ENCODE data around the gene ITPR2. TPM values are rescaled to one million over a fixed set of nuclear protein-coding genes. Genes with fewer than 3 reads are reported as not detected.

ITPR2 gene
- polyA plus RNA-seq, 1 of the 3 experiments (the other 2 are of a cell fraction) = 2.3 TPM

- POLR2A ChIA-PET = no interaction called here
- no peaks in the 10 kb centered on the region for H4K20me1 ChIP-seq (ENCODE audit: insufficient read depth)
- TF ChIP-seq GABPA (IDR thresholded peaks at IDR 0.05; ENCODE audit: low read depth) (no peak), YY1 (IDR thresholded peaks at IDR 0.05; ENCODE audit: low read depth) (no peak), NRF1 (IDR thresholded peaks at IDR 0.05; ENCODE audit: low read depth, low read length) (no peak), TAF1 (IDR thresholded peaks at IDR 0.05; ENCODE audit: borderline replicate concordance, low read depth, low read length) (no peak), MEF2A (IDR thresholded peaks at IDR 0.05; ENCODE audit: borderline replicate concordance, low read depth) (no peak), MAX (IDR thresholded peaks at IDR 0.05; ENCODE audit: low read depth) (no peak)
- no peak overlapping the region for H2AFZ ChIP-seq (ENCODE audit: low read depth)
- no peak overlapping the region for H3K9ac ChIP-seq
- CTCF ChIA-PET = interaction anchor here (1.0 kb wide), 1 partner anchor 207 kb away, joined by 3 read pairs; no protein-coding TSS in a partner anchor
- DNase-seq = no peak
- H3K4me1 ChIP-seq (ENCODE audit: control insufficient read depth in 1 of 2, insufficient read depth in 2 of 2, low read depth in 1 of 2, low read length in 1 of 2) = peaks cover 0 to 2% of the 10 kb centered on the region in 2 experiments; a peak in 1 of 4 replicates
- no peaks in the 10 kb centered on the region for H3K9me2 ChIP-seq
- no peaks in the 10 kb centered on the region for H3K27me3 ChIP-seq (ENCODE audit: insufficient read depth)
- H3K36me3 ChIP-seq (replicated peaks in 1 of 2; ENCODE audit: control insufficient read depth in 1 of 2, insufficient read depth in 2 of 2, low read length in 1 of 2) = peaks cover 3 to 12% of the 10 kb centered on the region in 2 experiments
- H3K4me3 ChIP-seq (ENCODE audit: low read depth in 2 of 2, low read length in 1 of 2) = no peak overlapping the region
- no peak overlapping the region for H3K4me2 ChIP-seq
- WGBS (ENCODE audit: low lambda C conversion rate) = 83% methylated on average over 3 of the region's 3 CpGs
- H3F3A ChIP-seq (replicated peaks; ENCODE audit: insufficient read depth) = no peaks in the 10 kb centered on the region
- H3K27ac ChIP-seq (ENCODE audit: low read depth in 2 of 2, low read length in 1 of 2) = no peak overlapping the region
- H3K9me3 ChIP-seq = no peaks in the 10 kb centered on the region
- no peaks in the 10 kb centered on the region for H3K79me2 ChIP-seq (ENCODE audit: insufficient read depth)
These were observed 426.6 kb downstream of the ITPR2 start for GRCh38 chr12:26406391-26406790.

- no peaks in the 10 kb centered on the region for H3F3A ChIP-seq (replicated peaks; ENCODE audit: insufficient read depth)
- H3K9ac ChIP-seq = no peak overlapping the region
- peaks cover 0 to 11% of the 10 kb centered on the region in 2 experiments for H3K36me3 ChIP-seq (replicated peaks in 1 of 2; ENCODE audit: control insufficient read depth in 1 of 2, insufficient read depth in 2 of 2, low read length in 1 of 2)
- no peaks in the 10 kb centered on the region for H3K9me3 ChIP-seq
- no peak for DNase-seq
- no peaks in the 10 kb centered on the region for H4K20me1 ChIP-seq (ENCODE audit: insufficient read depth)
- no peaks in the 10 kb centered on the region for H3K79me2 ChIP-seq (ENCODE audit: insufficient read depth)
- TF ChIP-seq NRF1 (IDR thresholded peaks at IDR 0.05; ENCODE audit: low read depth, low read length) (no peak), FOXM1 (IDR thresholded peaks at IDR 0.05; ENCODE audit: low read depth) (no peak), USF1 (IDR thresholded peaks at IDR 0.05; ENCODE audit: borderline replicate concordance, low read depth) (no peak), GATA2 (CRISPR knock-in tag; IDR thresholded peaks at IDR 0.05) (no peak), TEAD4 (IDR thresholded peaks at IDR 0.05; ENCODE audit: borderline replicate concordance, insufficient read depth) (no peak), MEF2A (IDR thresholded peaks at IDR 0.05; ENCODE audit: borderline replicate concordance, low read depth) (no peak), PBX3 (IDR thresholded peaks at IDR 0.05) (no peak), EZH2phosphoT487 (IDR thresholded peaks at IDR 0.05; ENCODE audit: borderline replicate concordance, low read depth) (no peak), CTCF (IDR thresholded peaks at IDR 0.05) (no peak), SIN3A (IDR thresholded peaks at IDR 0.05; ENCODE audit: borderline replicate concordance, low read depth, low read length) (no peak)
- WGBS (ENCODE audit: low lambda C conversion rate) = 86% methylated on average over 5 of the region's 5 CpGs
- H3K4me2 ChIP-seq = no peak overlapping the region
- H3K27me3 ChIP-seq (ENCODE audit: insufficient read depth) = no peaks in the 10 kb centered on the region
- ChIA-PET POLR2A (no interaction called here), CTCF (no interaction called here)
- H3K9me2 ChIP-seq = no peaks in the 10 kb centered on the region
- no peak overlapping the region for H3K4me3 ChIP-seq (ENCODE audit: low read depth in 2 of 2, low read length in 1 of 2)
- no peak overlapping the region for H3K27ac ChIP-seq (ENCODE audit: low read depth in 2 of 2, low read length in 1 of 2)
- H3K4me1 ChIP-seq (ENCODE audit: control insufficient read depth in 1 of 2, insufficient read depth in 2 of 2, low read depth in 1 of 2, low read length in 1 of 2) = peaks cover 0 to 2% of the 10 kb centered on the region in 2 experiments; a peak in 1 of 4 replicates
- no peak overlapping the region for H2AFZ ChIP-seq (ENCODE audit: low read depth)
These were observed 429.4 kb downstream of the ITPR2 start for GRCh38 chr12:26403601-26404000.
